HG03060 (cell line): Measurements from ENCODE around the gene ABCA3.
A peak's percentile ranks its signal among the peaks of the same experiment; 100 is the strongest.

Source experiments
- ATAC-seq: cut with Tn5 transposase; IDR thresholded peaks from one replicate; pipeline ENCODE4 v1.9.1; 2021; ENCODE audit warnings: low read depth, moderate number of reproducible peaks; ENCODE audit not compliant: unreplicated experiment

ABCA3 gene

DNA sequence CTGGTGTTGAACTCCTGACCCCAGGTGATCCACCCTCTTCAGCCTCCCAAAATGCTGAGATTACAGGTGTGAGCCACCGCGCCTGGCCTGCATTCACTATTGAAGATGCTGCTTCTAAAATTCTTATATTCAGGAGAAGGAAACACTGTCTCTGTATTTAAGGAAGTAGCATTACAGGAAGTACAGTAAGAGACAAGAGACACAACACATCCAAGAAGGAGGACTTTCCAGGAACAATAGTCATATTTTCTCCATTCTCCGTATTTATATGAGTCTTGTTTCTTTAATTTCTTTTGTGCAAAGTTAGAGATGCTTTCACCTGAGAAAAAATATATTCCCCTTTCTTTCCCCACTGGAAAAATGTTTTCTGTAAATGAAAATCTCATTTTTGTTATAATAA lies 18.3 kb upstream of the ABCA3 start:
- no peak for ATAC-seq

- no peak for ATAC-seq
Measured at GRCh38 chr16:2357331-2357730, 16.8 kb upstream of the ABCA3 start.

DNA sequence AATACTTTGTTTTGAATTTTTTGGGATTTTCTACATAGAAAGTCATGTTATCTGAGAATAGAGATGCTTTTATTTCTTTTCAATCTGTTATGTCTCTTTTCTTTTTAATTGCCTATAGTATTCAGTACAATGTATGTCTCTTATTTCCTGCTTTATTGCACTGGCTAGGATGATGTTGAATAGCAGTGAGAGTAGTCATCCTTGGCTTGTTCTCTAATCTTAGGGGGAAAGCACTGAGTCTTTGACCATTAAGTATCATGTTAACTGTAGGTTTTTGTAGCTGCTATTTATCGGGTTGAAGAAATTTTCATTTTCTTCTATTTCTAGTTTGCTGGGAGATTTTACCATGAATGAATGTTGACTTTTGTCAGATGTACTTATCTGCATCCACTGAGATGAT lies 10.0 kb upstream of the ABCA3 start:
- ATAC-seq, result no peak

GRCh38 chr16:2343211-2343610 lies 2.7 kb upstream of the ABCA3 start:
- ATAC-seq, result no peak

- no peak for ATAC-seq
Measured at GRCh38 chr16:2341456-2342447, 1.2 kb upstream of the ABCA3 start.

DNA sequence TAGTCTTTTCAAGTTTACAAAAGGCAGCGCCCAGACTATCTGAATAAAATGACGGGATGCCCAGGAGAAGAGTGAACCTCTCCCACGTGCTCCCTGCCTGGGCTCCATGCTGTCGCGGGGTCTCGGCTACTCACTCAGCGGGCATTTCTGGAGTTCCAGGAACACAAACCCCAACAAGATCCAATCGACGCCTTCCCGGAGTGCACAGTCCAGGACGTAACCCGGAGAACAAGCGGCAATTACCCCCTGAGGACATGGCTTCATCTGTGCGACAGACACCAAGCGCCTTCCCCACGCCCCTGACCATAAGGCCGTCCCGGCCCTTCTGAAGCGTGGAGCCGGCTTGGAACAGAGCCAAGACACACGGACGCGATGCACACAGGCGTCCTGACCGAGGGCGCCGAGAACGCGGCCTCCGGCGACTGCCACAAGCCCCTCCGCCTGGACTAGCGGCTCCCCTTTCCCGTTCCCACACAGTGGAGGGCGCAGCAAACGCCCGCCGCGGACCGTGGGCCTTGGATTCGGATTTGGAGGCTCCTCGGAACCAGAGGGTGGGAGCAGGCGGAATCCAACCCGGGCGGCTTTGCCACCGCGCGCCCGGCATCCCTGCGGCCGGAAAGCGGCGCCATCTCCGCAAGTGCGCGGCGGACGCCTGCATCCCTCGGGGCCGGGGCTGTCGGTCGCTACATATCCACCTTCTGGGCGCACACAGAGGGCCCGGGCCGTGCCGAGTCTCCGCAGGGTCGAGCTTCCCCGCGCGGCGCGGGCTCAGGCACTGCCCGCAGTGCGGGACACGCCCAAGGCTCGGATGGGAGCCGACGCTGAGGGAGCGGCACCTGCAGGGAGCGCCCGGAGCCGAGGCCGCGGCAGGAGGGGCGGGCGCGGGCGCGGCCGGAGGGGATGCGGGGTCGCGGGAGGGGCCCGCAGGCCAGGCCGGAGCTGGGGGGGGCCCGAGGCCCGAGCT lies 725 bp downstream of the ABCA3 start:
- ATAC-seq, result peak; percentile 10

- no peak for ATAC-seq
Measured at GRCh38 chr16:2337431-2338296, 2.9 kb downstream of the ABCA3 start.

GRCh38 chr16:2335286-2335895 lies 5.1 kb downstream of the ABCA3 start:
- ATAC-seq, result no peak

DNA sequence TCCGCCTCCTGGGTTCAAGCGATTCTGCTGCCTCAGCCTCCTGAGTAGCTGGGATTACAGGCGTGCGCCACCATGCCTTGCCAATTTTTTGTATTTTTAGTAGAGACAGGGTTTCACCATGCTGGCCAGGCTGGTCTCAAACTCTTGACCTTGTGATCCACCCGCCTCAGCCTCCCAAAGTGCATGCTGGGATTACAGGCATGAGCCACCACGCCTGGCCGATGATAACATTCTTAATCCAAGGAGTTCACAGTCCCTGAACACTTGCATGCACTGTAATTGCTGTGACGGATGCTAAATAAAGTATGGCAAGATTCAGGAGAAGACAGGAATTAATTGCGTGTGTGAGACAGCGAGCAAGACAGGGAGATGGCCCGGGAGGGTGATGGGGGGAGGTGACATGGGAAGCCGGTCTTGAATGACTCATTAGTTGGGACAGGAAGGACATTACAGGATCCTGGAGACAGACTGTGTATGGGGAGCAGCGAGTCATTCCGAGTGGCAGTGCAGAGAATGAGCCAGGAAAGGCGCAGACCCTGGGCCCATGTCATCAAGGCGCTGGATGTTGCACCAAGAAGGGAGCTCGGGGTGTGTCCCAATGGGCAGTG lies 6.7 kb downstream of the ABCA3 start:
- ATAC-seq, result no peak

DNA sequence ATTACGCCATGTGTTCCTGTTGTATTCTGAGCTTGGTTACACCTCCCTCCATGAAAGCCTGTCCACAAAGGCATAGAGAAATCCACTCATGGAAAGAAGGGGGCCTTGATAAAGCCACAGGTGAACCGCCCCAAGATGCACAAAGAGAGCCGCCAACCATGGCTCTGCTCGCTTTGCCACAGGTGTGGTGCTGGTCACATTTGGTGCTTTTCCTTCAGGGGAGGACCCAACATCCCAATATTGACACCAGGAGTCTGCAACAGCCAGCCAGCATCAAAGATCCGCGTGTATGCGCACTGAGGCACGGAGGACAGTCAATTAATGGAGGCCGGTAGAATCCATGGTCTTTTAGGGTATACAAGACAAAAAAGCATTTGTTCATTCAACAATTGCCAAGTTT lies 7.3 kb downstream of the ABCA3 start:
- no peak for ATAC-seq

DNA sequence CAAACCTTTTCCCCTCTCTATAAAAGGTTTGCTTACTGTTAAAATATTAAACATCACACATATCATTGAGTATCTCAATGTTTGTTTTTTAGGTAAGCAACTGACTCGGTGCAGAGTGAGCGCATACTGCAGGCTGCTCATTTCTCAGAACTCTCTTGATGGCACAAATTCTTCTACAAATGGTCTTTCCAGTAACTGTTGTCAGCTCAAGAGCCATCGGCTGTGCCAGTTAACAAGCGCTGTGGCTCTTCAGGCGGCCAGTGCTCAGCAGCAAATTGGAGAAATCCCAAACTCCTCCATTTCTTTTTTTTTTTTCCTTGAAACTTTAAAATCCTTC lies 8.6 kb downstream of the ABCA3 start:
- no peak for ATAC-seq

- ATAC-seq, result no peak
Measured at GRCh38 chr16:2331199-2331930, 9.2 kb downstream of the ABCA3 start.

- no peak for ATAC-seq
Measured at GRCh38 chr16:2329532-2329931, 11.0 kb downstream of the ABCA3 start.

DNA sequence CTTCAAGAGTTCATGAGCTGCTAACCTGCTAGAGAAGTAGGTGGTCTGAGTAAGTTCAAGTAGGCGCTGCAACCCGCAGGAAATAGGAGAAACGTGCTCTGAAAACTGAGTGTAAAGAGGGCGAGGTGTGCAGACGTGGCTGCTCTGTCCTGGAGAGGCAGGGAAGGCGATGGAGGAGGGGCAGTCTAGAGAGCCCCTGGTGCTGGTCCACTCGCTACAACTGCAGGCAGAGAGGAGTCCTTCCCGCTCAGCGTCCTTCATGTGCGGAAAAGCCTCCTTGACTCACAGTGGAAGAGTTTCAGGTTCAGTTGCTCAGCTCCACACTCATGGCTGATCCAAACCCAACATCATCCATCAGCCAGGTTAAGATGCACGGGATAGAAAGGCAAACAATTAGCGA lies 12.1 kb downstream of the ABCA3 start:
- ATAC-seq, result no peak

DNA sequence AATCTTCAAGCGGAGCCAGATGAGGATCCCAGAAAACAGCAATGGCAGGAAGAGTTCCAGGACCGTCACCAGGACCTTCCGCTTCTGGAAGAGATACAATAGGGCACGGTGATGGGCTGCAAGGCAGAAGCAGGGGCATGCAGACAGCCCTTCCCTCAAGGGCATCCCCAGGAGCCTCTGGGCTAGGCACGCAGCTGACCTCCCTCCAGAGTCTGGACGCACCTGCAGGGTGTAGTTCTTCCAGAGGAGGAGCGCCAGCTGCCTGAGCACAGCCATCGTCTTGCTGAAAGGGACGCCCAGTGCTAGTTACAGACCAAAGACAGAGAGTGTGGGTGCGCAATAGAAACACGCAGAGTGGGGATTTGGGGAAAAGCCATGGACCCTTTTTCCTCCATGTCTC lies 14.3 kb downstream of the ABCA3 start:
- ATAC-seq, result no peak

DNA sequence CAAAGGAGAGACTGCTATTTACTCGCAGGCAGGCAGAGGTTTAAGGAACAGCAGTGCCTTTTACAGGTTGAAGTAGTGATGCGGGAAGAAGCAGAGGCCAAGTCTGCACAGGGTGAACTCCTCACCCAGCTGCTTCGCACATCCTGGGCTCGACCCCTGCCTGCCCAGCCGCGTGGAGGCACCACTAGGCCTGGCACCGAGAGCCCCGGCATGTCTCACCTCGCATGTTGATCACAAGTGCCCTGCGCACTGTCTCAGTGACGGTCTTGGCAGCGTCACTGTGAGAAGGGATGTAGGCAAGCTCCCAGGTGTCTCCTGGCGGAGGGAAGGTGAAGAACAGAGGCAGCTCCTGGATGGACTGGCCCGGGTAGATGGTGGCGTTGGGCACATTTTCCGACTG lies 14.7 kb downstream of the ABCA3 start:
- no peak for ATAC-seq

GRCh38 chr16:2325181-2325580 lies 15.3 kb downstream of the ABCA3 start:
- ATAC-seq, result no peak

DNA sequence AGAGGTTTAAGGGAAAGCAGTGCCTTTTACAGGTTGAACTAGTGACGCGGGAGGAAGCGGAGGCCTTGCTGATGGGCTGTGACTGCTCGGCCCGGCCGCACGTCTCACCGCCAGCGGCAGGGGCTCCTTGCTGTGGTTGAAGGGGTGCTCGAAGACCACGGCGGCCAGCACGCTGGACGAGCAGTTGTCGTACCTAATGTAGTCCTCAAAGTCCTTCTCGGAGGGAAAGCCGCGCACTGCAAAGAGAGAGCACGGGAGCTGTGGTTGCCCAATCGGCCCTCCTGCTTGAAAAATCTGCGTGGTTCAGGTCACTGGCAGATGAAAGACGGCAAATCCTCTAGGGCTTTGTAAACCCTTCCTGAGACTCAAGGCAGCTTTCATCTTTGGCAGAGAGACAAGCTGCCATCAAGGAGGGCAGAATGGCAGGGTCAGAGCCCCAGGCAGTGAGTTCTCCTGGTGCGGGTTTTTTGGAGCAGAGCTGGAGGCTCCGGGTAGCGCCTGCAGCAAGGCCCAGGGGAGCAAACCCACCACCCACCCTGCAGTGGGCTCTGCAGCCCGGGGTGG lies 16.1 kb downstream of the ABCA3 start:
- ATAC-seq, result no peak

- no peak for ATAC-seq
Measured at GRCh38 chr16:2323701-2324100, 16.8 kb downstream of the ABCA3 start.
